ENCODE data around the gene KCNJ2.

The KCNJ2 gene

DNA sequence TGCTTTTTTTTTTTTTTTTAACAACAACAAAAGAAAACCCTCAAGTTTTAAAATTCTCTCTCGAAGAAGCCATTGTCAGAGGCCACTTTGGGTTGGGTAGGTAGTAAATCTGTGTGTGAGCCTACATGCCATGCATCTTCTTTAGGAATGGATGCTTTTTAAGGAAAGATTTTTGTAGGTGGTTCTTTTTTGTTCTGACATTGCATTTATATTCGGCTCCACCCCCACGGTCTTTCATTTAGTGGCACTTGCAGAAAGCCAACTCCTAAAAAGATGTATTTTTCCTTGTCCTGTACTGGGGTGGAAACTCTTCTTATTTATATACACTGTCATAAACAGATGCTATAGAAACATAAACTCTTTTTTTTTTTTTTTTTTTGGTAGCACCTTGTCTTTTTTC lies 35.1 kb downstream of the KCNJ2 start:
- DNase-seq (ENCODE audit: low read depth in 2 of 2): no peak

DNA sequence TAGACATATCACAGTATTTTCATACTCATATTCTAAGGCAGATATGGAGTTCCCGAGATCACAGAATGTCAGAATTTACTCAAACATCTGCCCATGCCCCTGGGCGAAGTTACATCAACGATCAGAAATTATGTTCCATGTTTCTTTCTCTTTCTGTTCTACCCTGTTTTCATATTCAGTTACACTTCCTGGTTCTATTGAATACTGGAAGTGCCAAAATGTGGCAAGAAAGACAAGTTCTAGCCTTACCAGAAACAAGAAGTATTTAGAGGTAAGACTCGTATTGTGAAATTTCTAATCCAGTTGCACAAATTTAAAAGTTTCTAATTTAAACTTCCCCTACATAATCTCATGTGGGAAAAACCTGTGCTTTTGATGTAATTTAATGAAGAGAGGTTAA lies 36.1 kb downstream of the KCNJ2 start:
- no peak for DNase-seq (ENCODE audit: low read depth in 2 of 2)

GRCh38 chr17:70206361-70207010 lies 37.2 kb downstream of the KCNJ2 start:
- no peak for DNase-seq (ENCODE audit: low read depth in 2 of 2)

DNA sequence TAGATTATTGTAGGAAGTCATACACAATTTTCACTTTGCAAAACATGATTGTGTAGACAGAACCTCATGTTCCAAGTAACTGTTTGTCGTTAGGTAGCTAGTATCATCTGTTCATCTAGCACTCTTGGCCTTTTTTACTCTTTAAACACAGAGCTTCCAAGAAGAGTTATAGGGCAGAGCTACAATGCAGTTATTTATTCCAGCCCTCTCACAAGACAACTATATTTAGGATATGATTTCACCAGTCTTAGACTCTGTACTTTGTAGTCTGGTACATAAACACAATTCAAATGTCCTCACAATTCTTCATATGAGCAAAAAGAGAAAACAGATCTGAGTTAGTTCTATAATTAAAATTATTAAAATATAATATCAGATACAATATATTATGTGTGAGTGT lies 37.9 kb downstream of the KCNJ2 start:
- DNase-seq (ENCODE audit: low read depth in 2 of 2): no peak

DNA sequence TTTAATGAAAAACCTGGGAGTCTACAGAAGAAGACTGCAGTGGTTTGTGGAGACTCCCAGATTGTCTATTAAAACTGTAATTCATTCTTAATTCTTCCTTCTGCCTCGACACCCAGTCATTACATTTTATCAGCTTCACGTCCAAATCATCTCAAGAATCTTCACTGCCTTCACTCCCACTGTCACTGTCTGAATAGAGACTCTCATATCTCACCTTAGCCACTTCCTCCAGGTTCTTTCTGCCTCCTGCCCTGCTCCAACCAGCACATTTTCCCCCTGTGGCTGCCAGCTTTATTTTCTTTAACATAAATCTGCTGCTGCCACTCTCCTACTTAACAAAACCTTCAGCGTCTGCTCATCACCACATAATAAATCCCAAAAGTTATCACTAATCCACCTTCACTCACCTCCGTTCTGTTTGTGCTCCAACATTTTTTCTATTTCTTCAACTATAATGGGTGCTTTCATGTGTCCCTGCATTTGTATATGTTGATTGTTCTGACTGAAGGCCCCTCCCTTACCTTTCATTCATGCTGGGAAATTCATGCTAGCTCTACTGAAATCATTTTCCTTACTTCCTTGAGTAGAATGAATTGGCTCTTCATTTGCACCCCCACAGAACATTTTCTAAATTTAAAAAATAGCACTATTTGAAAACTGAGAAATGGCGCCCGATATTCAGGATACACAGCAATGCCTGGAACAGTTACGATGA lies 38.9 kb downstream of the KCNJ2 start:
- no peak for DNase-seq (ENCODE audit: low read depth in 2 of 2)

- no peak for DNase-seq (ENCODE audit: low read depth in 2 of 2)
These were observed 39.7 kb downstream of the KCNJ2 start for GRCh38 chr17:70208825-70209555.

DNA sequence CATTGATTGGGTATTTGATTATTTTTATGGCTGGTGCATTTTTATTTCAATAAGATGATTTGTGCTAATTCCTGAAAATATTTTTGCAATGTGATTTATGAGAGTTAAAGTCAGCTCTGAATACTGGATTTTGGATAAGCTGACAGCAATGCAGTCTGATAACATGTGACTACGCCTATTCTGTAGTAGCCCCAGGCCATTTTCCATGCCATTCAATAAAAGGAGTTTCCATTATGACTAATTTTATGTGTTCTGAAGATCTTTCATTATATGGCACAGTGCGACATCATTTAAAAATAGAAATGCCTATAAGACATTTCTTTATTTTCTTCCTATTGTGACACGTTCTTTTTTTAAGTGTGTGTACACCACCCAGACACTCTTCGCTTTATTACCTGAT lies 46.3 kb downstream of the KCNJ2 start:
- DNase-seq (ENCODE audit: low read depth in 2 of 2): no peak

GRCh38 chr17:70217571-70217970 lies 48.2 kb downstream of the KCNJ2 start:
- no peak for DNase-seq (ENCODE audit: low read depth in 2 of 2)

GRCh38 chr17:70225276-70225675 lies 55.9 kb downstream of the KCNJ2 start:
- no peak for DNase-seq (ENCODE audit: low read depth in 2 of 2)

Measured in fibroblast of skin of left biceps (primary cell).